GM18507 (cell line): ENCODE results near the gene GPC6.

ENCODE experiments used
- DNase-seq: peaks from one replicate; pipeline ENCODE4 v3.0.0; 2011; ENCODE audit warnings: low read depth; ENCODE audit not compliant: insufficient read length; ENCODE audit errors: extremely low spot score
- FAIRE-seq: peaks from 2 replicates; lab custom pipeline; 2011; peaks lifted over from hg19 to GRCh38; lab: Jason Lieb, UNC

Gene GPC6

GRCh38 chr13:94390881-94391280 is 1164.3 kb downstream of the GPC6 start:
- FAIRE-seq: no peak
- no peak for DNase-seq

- FAIRE-seq (no peak), DNase-seq (no peak)
Measured at GRCh38 chr13:94394723-94395122, 1168.1 kb downstream of the GPC6 start.

GRCh38 chr13:94395860-94396259 is 1169.3 kb downstream of the GPC6 start:
- FAIRE-seq (no peak), DNase-seq (no peak)

GRCh38 chr13:94399812-94400211 is 1173.2 kb downstream of the GPC6 start:
- DNase-seq (no peak), FAIRE-seq (no peak)

- DNase-seq: no peak
- FAIRE-seq: no peak
Measured at GRCh38 chr13:94400874-94401273, 1174.3 kb downstream of the GPC6 start.

GRCh38 chr13:94408314-94409036 is 1181.9 kb downstream of the GPC6 start:
- DNase-seq (no peak), FAIRE-seq (no peak)

- FAIRE-seq (no peak), DNase-seq (no peak)
Measured at GRCh38 chr13:94411747-94412146, 1185.1 kb downstream of the GPC6 start.

GRCh38 chr13:94412870-94413597 is 1186.4 kb downstream of the GPC6 start:
- DNase-seq: no peak
- FAIRE-seq: no peak

- FAIRE-seq: no peak
- no peak for DNase-seq
Measured at GRCh38 chr13:94413598-94413944, 1187.0 kb downstream of the GPC6 start.

- no peak for FAIRE-seq
- no peak for DNase-seq
Measured at GRCh38 chr13:94414141-94414540, 1187.5 kb downstream of the GPC6 start.

GRCh38 chr13:94414708-94415107 is 1188.1 kb downstream of the GPC6 start:
- DNase-seq (no peak), FAIRE-seq (no peak)

GRCh38 chr13:94415500-94416237 is 1189.1 kb downstream of the GPC6 start:
- FAIRE-seq (no peak), DNase-seq (no peak)

GRCh38 chr13:94416454-94417080 is 1190.0 kb downstream of the GPC6 start:
- DNase-seq: no peak
- FAIRE-seq: no peak

GRCh38 chr13:94417294-94417693 is 1190.7 kb downstream of the GPC6 start:
- DNase-seq (no peak), FAIRE-seq (no peak)

- DNase-seq: no peak
Measured at GRCh38 chr13:94419304-94419924, 1192.8 kb downstream of the GPC6 start.

GRCh38 chr13:94419925-94420305 is 1193.3 kb downstream of the GPC6 start:
- FAIRE-seq: no peak
- DNase-seq: no peak

More at GRCh38 chr13:94419304-94419924, 1192.8 kb downstream of the GPC6 start:
- FAIRE-seq: no peak

- FAIRE-seq (no peak), DNase-seq (no peak)
Measured at GRCh38 chr13:94427313-94427953, 1200.8 kb downstream of the GPC6 start.

- FAIRE-seq: no peak
- DNase-seq: no peak
Measured at GRCh38 chr13:94431574-94431973, 1205.0 kb downstream of the GPC6 start.

GRCh38 chr13:94431987-94432386 is 1205.4 kb downstream of the GPC6 start:
- no peak for DNase-seq
- FAIRE-seq: no peak
